ENCODE measurements around the gene LEKR1.

DNA sequence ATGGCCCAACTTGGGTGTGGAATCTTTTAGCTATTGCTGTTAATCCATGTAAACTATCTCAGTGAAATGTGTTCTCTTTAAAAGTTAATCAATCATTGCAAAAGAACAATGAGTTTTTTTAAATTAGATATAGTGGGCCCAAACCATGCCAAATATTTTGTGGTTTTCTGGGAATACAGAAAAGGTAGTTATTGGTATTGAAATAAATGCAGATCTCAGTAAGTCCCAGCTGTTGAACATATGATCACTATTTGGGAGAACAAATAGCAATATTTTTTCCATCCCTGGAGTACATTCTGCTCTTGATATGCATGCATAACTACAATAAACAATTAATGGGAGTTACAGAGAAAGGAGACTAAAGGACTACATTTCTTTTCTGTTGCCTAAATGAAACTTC lies 36.0 kb upstream of the LEKR1 start:
- no peak for TF ChIP-seq POLR2A (IDR thresholded peaks at IDR 0.05)
- TF ChIP-seq, protein P1, sequence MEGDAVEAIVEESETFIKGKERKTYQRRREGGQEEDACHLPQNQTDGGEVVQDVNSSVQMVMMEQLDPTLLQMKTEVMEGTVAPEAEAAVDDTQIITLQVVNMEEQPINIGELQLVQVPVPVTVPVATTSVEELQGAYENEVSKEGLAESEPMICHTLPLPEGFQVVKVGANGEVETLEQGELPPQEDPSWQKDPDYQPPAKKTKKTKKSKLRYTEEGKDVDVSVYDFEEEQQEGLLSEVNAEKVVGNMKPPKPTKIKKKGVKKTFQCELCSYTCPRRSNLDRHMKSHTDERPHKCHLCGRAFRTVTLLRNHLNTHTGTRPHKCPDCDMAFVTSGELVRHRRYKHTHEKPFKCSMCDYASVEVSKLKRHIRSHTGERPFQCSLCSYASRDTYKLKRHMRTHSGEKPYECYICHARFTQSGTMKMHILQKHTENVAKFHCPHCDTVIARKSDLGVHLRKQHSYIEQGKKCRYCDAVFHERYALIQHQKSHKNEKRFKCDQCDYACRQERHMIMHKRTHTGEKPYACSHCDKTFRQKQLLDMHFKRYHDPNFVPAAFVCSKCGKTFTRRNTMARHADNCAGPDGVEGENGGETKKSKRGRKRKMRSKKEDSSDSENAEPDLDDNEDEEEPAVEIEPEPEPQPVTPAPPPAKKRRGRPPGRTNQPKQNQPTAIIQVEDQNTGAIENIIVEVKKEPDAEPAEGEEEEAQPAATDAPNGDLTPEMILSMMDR (IDR thresholded peaks at IDR 0.05), result no peak

Measured in testis (tissue), 2 donors.